GM12872 (cell line): ENCODE data around the gene EML1.

Experiments
- CTCF ChIP-seq: IDR thresholded peaks from 3 replicates; pipeline ENCODE4 v1.5.1; 2011; ENCODE audit warnings: low read depth, mild to moderate bottlenecking, low read length, moderate library complexity; ENCODE audit not compliant: insufficient read depth

EML1 gene

GRCh38 chr14:99841436-99842071 lies 48.3 kb downstream of the EML1 start:
- TF ChIP-seq CTCF: no peak

GRCh38 chr14:99842141-99842540 lies 48.9 kb downstream of the EML1 start:
- TF ChIP-seq CTCF: no peak

GRCh38 chr14:99846808-99847207 lies 53.6 kb downstream of the EML1 start:
- no peak for TF ChIP-seq CTCF

- no peak for TF ChIP-seq CTCF
These were observed 57.5 kb downstream of the EML1 start for GRCh38 chr14:99850709-99851108.

GRCh38 chr14:99852578-99852977 lies 59.4 kb downstream of the EML1 start:
- no peak for TF ChIP-seq CTCF

GRCh38 chr14:99853206-99853605 lies 60.0 kb downstream of the EML1 start:
- TF ChIP-seq CTCF: no peak

- no peak for TF ChIP-seq CTCF
These were observed 61.6 kb downstream of the EML1 start for GRCh38 chr14:99854831-99855230.
